ENCODE measurements around the gene TBX10. TPM values are rescaled to one million over a fixed set of nuclear protein-coding genes. Genes with fewer than 3 reads are reported as not detected.
"Not testable (repeated sequence)": the region's sequence is repeated elsewhere in the genome, so short reads cannot be mapped to it uniquely, and the experiment has no call there.

Gene TBX10
- total RNA-seq, 4 donors from 2014 or later = not detected

DNA sequence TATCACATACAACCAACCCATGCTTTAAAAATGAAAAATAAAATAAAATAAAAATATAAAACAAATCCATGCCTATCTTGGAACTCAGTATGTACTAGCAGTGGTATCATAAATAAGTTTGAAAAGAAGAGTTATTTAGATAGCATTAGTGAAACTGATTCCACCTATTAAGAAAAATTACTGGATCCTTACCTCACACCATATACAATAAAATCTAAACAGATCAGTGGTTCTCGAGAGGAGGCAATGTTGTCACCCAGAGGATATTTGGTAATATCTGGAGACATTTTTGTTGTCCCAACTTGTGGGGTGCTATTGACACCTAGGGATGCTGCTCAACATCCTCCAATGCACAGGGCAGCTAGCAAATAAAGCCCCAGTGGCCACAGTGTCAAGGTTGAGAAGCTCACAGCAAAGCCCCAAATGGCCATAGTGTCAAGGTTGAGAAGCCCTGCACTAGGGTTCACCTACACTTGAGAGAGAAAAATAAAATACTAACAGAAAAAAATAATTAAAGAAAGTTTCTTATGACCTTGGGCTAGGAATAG is 42.7 kb downstream of the TBX10 start:
- no peak overlapping the region for H3K27ac ChIP-seq (replicated peaks in 1 of 4)
- no peak for DNase-seq (ENCODE audit: extremely low spot score)
- TF ChIP-seq POLR2AphosphoS5 (IDR thresholded peaks at IDR 0.05) = no peak
- TF ChIP-seq POLR2A (IDR thresholded peaks at IDR 0.05; ENCODE audit: low read depth) = no peak
- TF ChIP-seq EP300 (IDR thresholded peaks at IDR 0.05) = no peak
- TF ChIP-seq, protein P1, sequence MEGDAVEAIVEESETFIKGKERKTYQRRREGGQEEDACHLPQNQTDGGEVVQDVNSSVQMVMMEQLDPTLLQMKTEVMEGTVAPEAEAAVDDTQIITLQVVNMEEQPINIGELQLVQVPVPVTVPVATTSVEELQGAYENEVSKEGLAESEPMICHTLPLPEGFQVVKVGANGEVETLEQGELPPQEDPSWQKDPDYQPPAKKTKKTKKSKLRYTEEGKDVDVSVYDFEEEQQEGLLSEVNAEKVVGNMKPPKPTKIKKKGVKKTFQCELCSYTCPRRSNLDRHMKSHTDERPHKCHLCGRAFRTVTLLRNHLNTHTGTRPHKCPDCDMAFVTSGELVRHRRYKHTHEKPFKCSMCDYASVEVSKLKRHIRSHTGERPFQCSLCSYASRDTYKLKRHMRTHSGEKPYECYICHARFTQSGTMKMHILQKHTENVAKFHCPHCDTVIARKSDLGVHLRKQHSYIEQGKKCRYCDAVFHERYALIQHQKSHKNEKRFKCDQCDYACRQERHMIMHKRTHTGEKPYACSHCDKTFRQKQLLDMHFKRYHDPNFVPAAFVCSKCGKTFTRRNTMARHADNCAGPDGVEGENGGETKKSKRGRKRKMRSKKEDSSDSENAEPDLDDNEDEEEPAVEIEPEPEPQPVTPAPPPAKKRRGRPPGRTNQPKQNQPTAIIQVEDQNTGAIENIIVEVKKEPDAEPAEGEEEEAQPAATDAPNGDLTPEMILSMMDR (IDR thresholded peaks at IDR 0.05) = no peak
- H3K4me3 ChIP-seq = no peak overlapping the region
- WGBS = 91% methylated on average over 1 of the region's 1 CpG
- no peaks in the 10 kb centered on the region for H3K27me3 ChIP-seq
- H3K36me3 ChIP-seq = no peaks in the 10 kb centered on the region
- H3K4me1 ChIP-seq = no peaks in the 10 kb centered on the region
- intact Hi-C loops (cut with DNase I) = no loop called here
- no peaks in the 10 kb centered on the region for H3K9me3 ChIP-seq

DNA sequence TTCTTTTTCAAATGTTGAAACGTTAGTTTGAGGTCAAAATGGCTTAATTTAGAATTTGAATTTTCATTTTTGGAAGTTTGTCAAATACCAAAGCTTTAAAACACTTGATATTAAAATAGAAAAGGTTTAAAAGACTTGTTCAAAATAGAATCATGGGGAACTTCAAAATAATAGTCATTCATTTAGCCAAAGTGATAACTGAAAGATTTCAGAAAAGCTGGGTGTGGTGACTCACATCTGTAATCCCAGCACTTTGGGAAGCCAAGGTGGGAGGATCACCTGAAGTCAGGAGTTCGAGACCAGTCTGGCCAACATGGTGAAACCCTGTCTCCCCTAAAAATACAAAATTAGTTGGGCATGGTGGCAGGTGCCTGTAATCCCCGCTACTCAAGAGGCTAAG is 45.1 kb downstream of the TBX10 start:
- H3K27me3 ChIP-seq = no peaks in the 10 kb centered on the region
- H3K36me3 ChIP-seq = no peaks in the 10 kb centered on the region
- no peaks in the 10 kb centered on the region for H3K4me1 ChIP-seq
- H3K4me3 ChIP-seq = no peak overlapping the region
- no peaks in the 10 kb centered on the region for H3K9me3 ChIP-seq
- intact Hi-C loops (cut with DNase I) = no loop called here
- DNase-seq (ENCODE audit: extremely low spot score) = no peak
- TF ChIP-seq, protein P1 (IDR thresholded peaks at IDR 0.05) = no peak
- TF ChIP-seq EP300 (IDR thresholded peaks at IDR 0.05) = no peak
- no peak for TF ChIP-seq POLR2AphosphoS5 (IDR thresholded peaks at IDR 0.05)
- no peak for TF ChIP-seq POLR2A (IDR thresholded peaks at IDR 0.05; ENCODE audit: low read depth)
- H3K27ac ChIP-seq (replicated peaks in 1 of 4) = no peak overlapping the region
- WGBS = 66% methylated on average over 3 of the region's 3 CpGs

DNA sequence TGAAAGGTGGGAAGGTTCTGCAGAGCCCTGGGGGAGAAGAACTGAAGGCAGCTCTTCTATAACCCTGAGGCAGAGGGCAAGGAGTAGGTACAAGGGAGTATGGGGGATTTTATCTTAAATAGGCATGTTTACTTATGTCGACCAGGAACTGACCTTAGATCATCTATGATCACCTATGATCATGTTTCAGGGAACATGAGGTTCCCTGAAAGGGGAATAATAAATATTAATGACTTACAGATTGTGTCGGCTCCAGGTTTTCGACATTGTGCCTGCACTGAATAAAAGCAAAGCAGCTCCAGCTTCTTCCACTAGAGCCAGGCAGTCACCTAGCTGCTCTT is 46.0 kb downstream of the TBX10 start:
- peaks cover 0 to 9% (median 5%) of the 10 kb centered on the region in 4 donors for H3K36me3 ChIP-seq
- TF ChIP-seq, protein P1 (IDR thresholded peaks at IDR 0.05) = no peak
- TF ChIP-seq POLR2AphosphoS5 (IDR thresholded peaks at IDR 0.05) (no peak), POLR2A (IDR thresholded peaks at IDR 0.05; ENCODE audit: low read depth) (no peak), EP300 (IDR thresholded peaks at IDR 0.05) (no peak)
- 59% methylated on average over 3 of the region's 3 CpGs for WGBS
- H3K4me3 ChIP-seq = no peak overlapping the region
- intact Hi-C loops (cut with DNase I) = no loop called here
- no peaks in the 10 kb centered on the region for H3K9me3 ChIP-seq
- H3K27ac ChIP-seq (replicated peaks in 1 of 4) = no peak overlapping the region
- H3K4me1 ChIP-seq = no peaks in the 10 kb centered on the region
- no peaks in the 10 kb centered on the region for H3K27me3 ChIP-seq
- no peak for DNase-seq (ENCODE audit: extremely low spot score)

DNA sequence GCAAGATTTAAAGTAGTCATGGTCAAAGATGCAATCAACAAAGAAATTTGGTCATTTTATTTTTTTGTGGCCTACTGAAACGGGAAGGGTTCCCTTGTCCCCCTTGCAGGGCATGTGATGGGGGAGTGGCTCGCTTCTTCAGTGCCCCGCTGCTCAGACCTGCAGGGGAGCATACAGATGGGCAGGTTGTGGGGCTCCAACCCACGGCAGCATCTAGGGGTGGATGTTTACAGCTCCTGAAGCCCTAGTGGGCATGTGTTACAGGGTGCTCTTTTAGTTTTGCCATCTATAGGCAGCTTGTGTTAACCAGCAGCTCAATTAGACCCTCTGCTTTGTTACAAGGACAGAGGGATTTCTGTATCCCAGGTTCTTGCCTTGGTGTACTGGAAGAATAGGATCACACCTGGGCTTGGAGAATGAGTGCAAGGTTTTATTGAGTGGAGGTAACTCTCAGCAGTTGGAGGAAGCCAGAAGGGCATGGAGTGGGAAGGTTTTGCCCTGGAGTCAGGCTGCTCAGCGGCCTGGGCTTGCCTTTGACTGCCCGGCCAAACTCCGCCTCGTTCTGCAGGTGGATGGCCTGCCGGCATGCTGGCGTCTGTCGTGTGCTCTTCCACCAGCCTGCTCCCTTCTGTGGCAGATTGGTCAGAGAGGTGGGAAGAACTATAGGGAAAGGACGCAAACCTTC is 46.5 kb downstream of the TBX10 start:
- no peak for DNase-seq (ENCODE audit: extremely low spot score)
- 71% methylated on average over 12 of the region's 12 CpGs for WGBS
- no peaks in the 10 kb centered on the region for H3K9me3 ChIP-seq
- no peaks in the 10 kb centered on the region for H3K4me1 ChIP-seq
- no peak overlapping the region for H3K27ac ChIP-seq (replicated peaks in 1 of 4)
- no peaks in the 10 kb centered on the region for H3K27me3 ChIP-seq
- peaks cover 0 to 15% (median 10%) of the 10 kb centered on the region in 4 donors for H3K36me3 ChIP-seq
- no peak for TF ChIP-seq POLR2A (IDR thresholded peaks at IDR 0.05; ENCODE audit: low read depth)
- no peak for TF ChIP-seq EP300 (IDR thresholded peaks at IDR 0.05)
- TF ChIP-seq, protein P1 (IDR thresholded peaks at IDR 0.05) = no peak
- no peak for TF ChIP-seq POLR2AphosphoS5 (IDR thresholded peaks at IDR 0.05)
- H3K4me3 ChIP-seq = no peak overlapping the region
- intact Hi-C loops (cut with DNase I) = no loop called here

DNA sequence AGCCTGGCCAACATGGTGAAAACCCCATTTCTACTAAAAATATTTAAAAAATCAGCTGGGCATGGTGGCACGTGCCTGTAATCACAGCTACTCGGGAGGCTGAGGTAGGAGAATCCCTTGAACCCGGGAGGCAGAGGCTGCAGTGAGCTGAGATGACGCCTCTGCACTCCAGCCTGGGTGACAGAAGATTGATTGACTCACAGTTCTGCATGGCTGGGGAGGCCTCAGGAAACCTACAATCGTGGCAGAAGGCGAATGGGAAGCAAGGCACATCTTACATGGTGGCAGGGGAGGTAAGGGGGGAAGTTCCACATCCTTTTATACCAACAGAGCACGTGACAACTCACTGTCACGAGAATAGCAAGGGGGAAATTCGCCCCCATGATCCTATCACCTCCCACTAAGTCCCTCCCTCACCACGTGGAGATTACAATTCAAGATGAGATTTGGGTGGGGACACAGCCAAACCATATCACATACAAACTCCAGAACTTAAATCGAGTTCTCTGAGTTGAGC is 50.6 kb downstream of the TBX10 start:
- H3K9me3 ChIP-seq; DNase-seq (ENCODE audit: extremely low spot score); H3K27ac ChIP-seq (replicated peaks in 1 of 4); H3K27me3 ChIP-seq; H3K4me3 ChIP-seq; intact Hi-C loops (cut with DNase I): not testable (repeated sequence)
- WGBS = 87% methylated on average over 11 of the region's 11 CpGs
- H3K4me1 ChIP-seq = peaks cover 8 to 27% (median 17%) of the 10 kb centered on the region in 4 donors
- H3K36me3 ChIP-seq = peaks cover 5 to 49% (median 41%) of the 10 kb centered on the region in 4 donors
